NAMALWA (cell line): ENCODE data around the gene CSKMT.
"Not testable (repeated sequence)": the region's sequence is repeated elsewhere in the genome, so short reads cannot be mapped to it uniquely, and the experiment has no call there.

Source experiments
- DNase-seq: peaks from one replicate; pipeline ENCODE4 v3.0.0-alpha.2; 2015; ENCODE audit warnings: low spot score

Gene CSKMT

GRCh38 chr11:62689421-62690183, 24.5 kb downstream of the CSKMT start, which contains the start of gene LRRN4CL:
Gene LRRN4CL (minus strand): TSS chr11:62689530. CDS start chr11:62688508, 1,022 bp downstream.
- no peak for DNase-seq

- DNase-seq: not testable (repeated sequence)
Measured at GRCh38 chr11:62693624-62694023, 28.5 kb downstream of the CSKMT start.

GRCh38 chr11:62694455-62695167, 29.5 kb downstream of the CSKMT start:
- DNase-seq: peak; percentile 81

- DNase-seq: no peak
Measured at GRCh38 chr11:62702246-62702645, 37.1 kb downstream of the CSKMT start.

GRCh38 chr11:62703921-62704320, 38.8 kb downstream of the CSKMT start:
- DNase-seq: not testable (repeated sequence)

GRCh38 chr11:62705413-62705812, 40.3 kb downstream of the CSKMT start:
- no peak for DNase-seq

GRCh38 chr11:62705880-62706849, 41.1 kb downstream of the CSKMT start:
- peak; percentile 95 for DNase-seq

- DNase-seq: no peak
Measured at GRCh38 chr11:62706850-62707247, 41.7 kb downstream of the CSKMT start.

GRCh38 chr11:62707277-62707861, 42.3 kb downstream of the CSKMT start, which contains the start of the genes BSCL2 and GNG3:
Gene BSCL2 (minus strand): TSS chr11:62707424. CDS start chr11:62707195, 229 bp downstream.
Gene GNG3 (plus strand): TSS chr11:62707676. CDS start chr11:62708296, 620 bp downstream.
- no peak for DNase-seq

- DNase-seq: no peak
Measured at GRCh38 chr11:62708392-62708791, 43.3 kb downstream of the CSKMT start.

GRCh38 chr11:62708793-62709192, 43.7 kb downstream of the CSKMT start:
- no peak for DNase-seq

- DNase-seq: peak; percentile 98
Measured at GRCh38 chr11:62709247-62710000, 44.3 kb downstream of the CSKMT start.

GRCh38 chr11:62710001-62710345, 44.9 kb downstream of the CSKMT start:
- DNase-seq: peak; percentile 56

- no peak for DNase-seq
Measured at GRCh38 chr11:62712276-62712812, 47.2 kb downstream of the CSKMT start.

GRCh38 chr11:62712861-62713260, 47.7 kb downstream of the CSKMT start:
- no peak for DNase-seq

GRCh38 chr11:62713343-62713742, 48.2 kb downstream of the CSKMT start:
- DNase-seq: no peak

- DNase-seq: no peak
Measured at GRCh38 chr11:62715150-62716130, 50.3 kb downstream of the CSKMT start.

GRCh38 chr11:62716206-62716605, 51.1 kb downstream of the CSKMT start:
- no peak for DNase-seq

- DNase-seq: no peak
Measured at GRCh38 chr11:62716816-62717215, 51.7 kb downstream of the CSKMT start.
